Measurements from ENCODE around the gene MMP15. TPM values are rescaled to one million over a fixed set of nuclear protein-coding genes. Genes with fewer than 3 reads are reported as not detected.

Gene MMP15
- total and polyA plus RNA-seq, 2 of the 4 experiments (the other 2 are of a cell fraction), result 0.18 to 0.56 TPM

DNA sequence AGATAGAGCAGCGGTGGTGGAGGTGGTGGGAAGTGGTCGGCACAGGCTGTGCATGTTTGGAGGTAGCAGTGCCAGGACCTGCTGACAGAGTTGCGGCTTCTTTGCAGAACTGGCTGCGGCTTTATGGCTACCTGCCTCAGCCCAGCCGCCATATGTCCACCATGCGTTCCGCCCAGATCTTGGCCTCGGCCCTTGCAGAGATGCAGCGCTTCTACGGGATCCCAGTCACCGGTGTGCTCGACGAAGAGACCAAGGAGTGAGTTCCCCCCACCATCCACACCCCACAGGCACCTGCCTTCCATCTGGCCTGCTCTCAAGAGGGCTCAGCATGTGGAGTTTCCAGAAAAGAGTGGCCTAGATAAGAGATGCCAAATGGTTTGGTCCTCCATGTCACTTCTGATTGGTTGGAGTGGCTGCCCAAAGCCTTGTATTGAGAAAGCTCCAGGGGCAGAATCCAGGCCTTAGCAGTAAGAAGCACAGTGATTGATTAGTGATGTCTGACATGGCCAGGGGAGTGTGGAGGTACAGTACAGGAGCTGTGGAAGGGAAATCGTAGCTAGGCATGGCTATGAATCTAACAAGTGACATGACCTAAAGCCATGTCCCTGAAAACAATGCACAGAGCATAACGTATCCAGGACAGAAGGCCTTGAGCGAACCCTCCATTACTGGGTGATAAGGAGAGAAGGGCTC is 12.0 kb downstream of the MMP15 start:
- no peaks in the 10 kb centered on the region; the same call in 1 of the 2 replicates for H3K9me1 ChIP-seq (ENCODE audit: insufficient read depth, low read length)
- H3K18ac ChIP-seq (ENCODE audit: low read depth, low read length), result no peak overlapping the region
- no peak overlapping the region for H4K91ac ChIP-seq (ENCODE audit: insufficient read depth, low read depth, low read length)
- 80% methylated on average over 2 of the region's 16 CpGs; no CpG with 5 or more reads in 1 of the 2 experiments for WGBS, 2 experiments (ENCODE audit: extremely low coverage in 2 of 2, insufficient read length in 1 of 2)
- no peak overlapping the region for H4K5ac ChIP-seq (ENCODE audit: low read depth, low read length)
- no peaks in the 10 kb centered on the region for H3K79me1 ChIP-seq (ENCODE audit: low read depth in 1 of 2, low read length in 2 of 2)
- ChIA-PET POLR2A (ENCODE audit: unreplicated experiment) (no interaction called here), CTCF (no interaction called here)
- no peak overlapping the region for H2BK20ac ChIP-seq (ENCODE audit: low read depth, low read length)
- no peaks in the 10 kb centered on the region for H3K9me3 ChIP-seq (ENCODE audit: control insufficient read depth, insufficient read depth, low read length)
- intact Hi-C loops (cut with micrococcal nuclease), result no loop called here
- no peak overlapping the region for H2AK5ac ChIP-seq (ENCODE audit: low read depth, low read length)
- no peak for ATAC-seq (ENCODE audit: low read depth)
- no peak overlapping the region for H2BK15ac ChIP-seq (ENCODE audit: low read depth, low read length)
- H3K9ac ChIP-seq (ENCODE audit: low read depth, low read length), result no peak overlapping the region
- TF ChIP-seq BHLHE40 (IDR thresholded peaks at IDR 0.05; ENCODE audit: low read depth, low read length) (no peak), POLR2A (IDR thresholded peaks at IDR 0.05; ENCODE audit: low read depth, low read length) (no peak), MXI1 (IDR thresholded peaks at IDR 0.05; ENCODE audit: borderline replicate concordance, low read depth, low read length) (no peak), CEBPB (IDR thresholded peaks at IDR 0.05; ENCODE audit: low read depth, low read length) (no peak), FOS (IDR thresholded peaks at IDR 0.05; ENCODE audit: low read depth, low read length) (no peak), RFX5 (IDR thresholded peaks at IDR 0.05; ENCODE audit: low read depth, low read length) (no peak), RCOR1 (IDR thresholded peaks at IDR 0.05; ENCODE audit: insufficient replicate concordance, low read length) (no peak), MAFK (IDR thresholded peaks at IDR 0.05; ENCODE audit: low read depth, low read length) (no peak), NFE2L2 (IDR thresholded peaks at IDR 0.05; ENCODE audit: low read depth, low read length) (no peak), SMC3 (IDR thresholded peaks at IDR 0.05; ENCODE audit: low read depth, low read length) (no peak), RAD21 (IDR thresholded peaks at IDR 0.05; ENCODE audit: low read length) (no peak), MAZ (IDR thresholded peaks at IDR 0.05; ENCODE audit: borderline replicate concordance, low read depth, low read length) (no peak), CHD1 (IDR thresholded peaks at IDR 0.05; ENCODE audit: low read depth, low read length) (no peak)
- TF ChIP-seq, protein P1, sequence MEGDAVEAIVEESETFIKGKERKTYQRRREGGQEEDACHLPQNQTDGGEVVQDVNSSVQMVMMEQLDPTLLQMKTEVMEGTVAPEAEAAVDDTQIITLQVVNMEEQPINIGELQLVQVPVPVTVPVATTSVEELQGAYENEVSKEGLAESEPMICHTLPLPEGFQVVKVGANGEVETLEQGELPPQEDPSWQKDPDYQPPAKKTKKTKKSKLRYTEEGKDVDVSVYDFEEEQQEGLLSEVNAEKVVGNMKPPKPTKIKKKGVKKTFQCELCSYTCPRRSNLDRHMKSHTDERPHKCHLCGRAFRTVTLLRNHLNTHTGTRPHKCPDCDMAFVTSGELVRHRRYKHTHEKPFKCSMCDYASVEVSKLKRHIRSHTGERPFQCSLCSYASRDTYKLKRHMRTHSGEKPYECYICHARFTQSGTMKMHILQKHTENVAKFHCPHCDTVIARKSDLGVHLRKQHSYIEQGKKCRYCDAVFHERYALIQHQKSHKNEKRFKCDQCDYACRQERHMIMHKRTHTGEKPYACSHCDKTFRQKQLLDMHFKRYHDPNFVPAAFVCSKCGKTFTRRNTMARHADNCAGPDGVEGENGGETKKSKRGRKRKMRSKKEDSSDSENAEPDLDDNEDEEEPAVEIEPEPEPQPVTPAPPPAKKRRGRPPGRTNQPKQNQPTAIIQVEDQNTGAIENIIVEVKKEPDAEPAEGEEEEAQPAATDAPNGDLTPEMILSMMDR (conservative IDR thresholded peaks at IDR 0.05; ENCODE audit: low read depth, low read length), result no peak
- TF ChIP-seq, protein P2, sequence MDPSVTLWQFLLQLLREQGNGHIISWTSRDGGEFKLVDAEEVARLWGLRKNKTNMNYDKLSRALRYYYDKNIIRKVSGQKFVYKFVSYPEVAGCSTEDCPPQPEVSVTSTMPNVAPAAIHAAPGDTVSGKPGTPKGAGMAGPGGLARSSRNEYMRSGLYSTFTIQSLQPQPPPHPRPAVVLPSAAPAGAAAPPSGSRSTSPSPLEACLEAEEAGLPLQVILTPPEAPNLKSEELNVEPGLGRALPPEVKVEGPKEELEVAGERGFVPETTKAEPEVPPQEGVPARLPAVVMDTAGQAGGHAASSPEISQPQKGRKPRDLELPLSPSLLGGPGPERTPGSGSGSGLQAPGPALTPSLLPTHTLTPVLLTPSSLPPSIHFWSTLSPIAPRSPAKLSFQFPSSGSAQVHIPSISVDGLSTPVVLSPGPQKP (IDR thresholded peaks at IDR 0.05; ENCODE audit: borderline replicate concordance, low read depth, low read length), result no peak
- TF ChIP-seq, protein P3, sequence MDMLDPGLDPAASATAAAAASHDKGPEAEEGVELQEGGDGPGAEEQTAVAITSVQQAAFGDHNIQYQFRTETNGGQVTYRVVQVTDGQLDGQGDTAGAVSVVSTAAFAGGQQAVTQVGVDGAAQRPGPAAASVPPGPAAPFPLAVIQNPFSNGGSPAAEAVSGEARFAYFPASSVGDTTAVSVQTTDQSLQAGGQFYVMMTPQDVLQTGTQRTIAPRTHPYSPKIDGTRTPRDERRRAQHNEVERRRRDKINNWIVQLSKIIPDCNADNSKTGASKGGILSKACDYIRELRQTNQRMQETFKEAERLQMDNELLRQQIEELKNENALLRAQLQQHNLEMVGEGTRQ (IDR thresholded peaks at IDR 0.05; ENCODE audit: low read depth, low read length), result no peak
- in situ Hi-C loops (cut with MboI; ENCODE audit: low sequenced_read_pairs), result no loop called here
- no peak overlapping the region for H3K4ac ChIP-seq (ENCODE audit: low read depth, low read length)
- BruUV-seq (replicated peaks), result no TSS peak
- no peak overlapping the region for H4K8ac ChIP-seq (ENCODE audit: low read depth in 2 of 2, low read length in 2 of 2)
- no peak overlapping the region for H3K14ac ChIP-seq (replicated peaks; ENCODE audit: low read depth, low read length)
- H4K20me1 ChIP-seq (ENCODE audit: insufficient read depth, low read length), result no peaks in the 10 kb centered on the region
- no peak overlapping the region for H3K56ac ChIP-seq (ENCODE audit: extremely low read depth, insufficient read depth, low read length)
- H3K4me3 ChIP-seq (ENCODE audit: insufficient read depth, low read depth, low read length), result no peak overlapping the region
- no peak overlapping the region for H3K4me2 ChIP-seq (ENCODE audit: low read depth, low read length)
- DNase-seq, result no peak
- dilution Hi-C loops (cut with HindIII; ENCODE audit: low sequenced_read_pairs, unreplicated experiment), result no loop called here
- H2AFZ ChIP-seq (replicated peaks; ENCODE audit: low read length, poor library complexity), result no peak overlapping the region
- H2BK5ac ChIP-seq (ENCODE audit: low read depth, low read length, poor library complexity, severe bottlenecking), result no peak overlapping the region
- H2BK120ac ChIP-seq (ENCODE audit: low read depth, low read length), result no peak overlapping the region
- H3K23ac ChIP-seq (ENCODE audit: low read depth, low read length), result no peak overlapping the region
- H3K27me3 ChIP-seq (ENCODE audit: control insufficient read depth, insufficient read depth, low read length), result peaks cover 13% of the 10 kb centered on the region
- H3K27ac ChIP-seq (ENCODE audit: insufficient read depth, low read length), result no peak overlapping the region
- H2AK9ac ChIP-seq (replicated peaks; ENCODE audit: low read depth, low read length, poor library complexity), result no peak overlapping the region
- H3K36me3 ChIP-seq (ENCODE audit: control insufficient read depth, insufficient read depth, low read length), result no peaks in the 10 kb centered on the region
- H3K4me1 ChIP-seq (ENCODE audit: control insufficient read depth, insufficient read depth, low read length), result no peaks in the 10 kb centered on the region

Measured in IMR-90 (cell line).